Pons (tissue), 1 donor: ENCODE data around the gene TNS3.

ENCODE experiments used
- DNase-seq: peaks from one replicate; pipeline ENCODE4 v3.0.0-alpha.2; 2016; ENCODE audit warnings: low spot score

TNS3 gene

DNA sequence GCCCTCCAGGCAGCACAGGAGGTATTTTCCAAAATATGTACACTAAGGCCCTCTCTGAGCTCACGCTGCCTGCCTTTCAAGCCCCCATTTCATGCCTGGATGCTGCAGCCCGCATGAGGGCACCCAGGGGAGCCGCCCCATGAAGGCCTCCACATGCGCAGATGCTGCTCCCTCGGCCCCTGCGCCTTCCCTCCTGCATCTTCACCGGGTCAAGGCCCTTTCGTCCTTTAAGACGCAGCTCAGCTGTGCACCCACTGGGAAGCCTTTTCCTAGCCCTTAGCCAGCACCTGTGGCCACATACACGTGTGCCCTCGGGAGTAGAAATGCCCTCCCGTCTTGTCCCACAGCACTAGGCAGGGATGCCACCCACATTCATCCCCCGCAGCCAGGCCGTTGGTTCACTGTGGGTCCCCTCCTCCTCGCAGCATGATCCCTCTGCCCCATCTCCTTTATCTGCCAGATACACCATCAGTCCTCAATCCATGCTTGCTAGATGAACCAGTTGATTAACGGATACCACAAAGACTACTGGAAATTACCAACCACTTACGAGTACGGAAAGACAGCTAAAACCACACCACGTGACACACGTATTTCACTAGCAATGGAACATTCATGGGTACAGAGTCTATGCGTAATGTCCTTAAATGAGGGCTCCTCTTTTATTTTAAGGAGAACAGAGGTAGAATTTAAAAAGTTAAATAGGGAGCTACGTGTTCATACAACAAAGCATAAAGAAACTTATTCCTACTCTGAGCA, 278.0 kb downstream of the TNS3 start:
- no peak for DNase-seq

DNA sequence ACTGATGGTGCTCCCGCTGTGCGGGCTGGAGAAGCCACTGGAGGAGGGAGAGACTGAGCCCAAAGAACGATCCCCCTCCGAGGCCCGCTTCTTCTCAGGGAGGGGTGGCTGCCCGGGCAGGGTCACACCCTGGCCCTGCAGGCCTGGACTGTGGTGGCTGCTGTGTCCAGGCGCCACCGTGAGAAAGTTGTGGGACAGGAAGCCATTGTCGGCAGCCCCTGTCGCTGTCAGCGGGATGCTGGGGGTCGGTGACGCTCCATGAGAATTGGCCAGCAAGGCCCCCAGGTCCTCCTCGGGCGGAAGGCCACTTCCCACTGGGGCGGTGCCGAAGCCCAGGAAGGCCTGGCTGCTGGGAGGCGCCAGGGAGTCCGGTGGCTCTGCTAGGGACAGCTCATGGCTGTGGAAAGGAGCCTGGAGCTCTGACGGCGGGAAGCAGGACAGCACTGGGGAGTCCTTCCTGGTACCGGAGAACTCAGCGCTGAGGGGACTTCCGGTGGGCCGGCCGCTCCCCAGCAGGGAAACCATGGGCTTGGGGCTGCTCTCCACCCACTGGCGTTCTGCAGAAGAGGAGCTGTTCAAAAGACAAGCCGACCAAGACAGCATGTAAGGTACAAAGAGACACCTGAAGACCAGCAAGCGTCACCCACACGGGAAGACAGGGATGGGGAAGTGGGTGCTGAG, 278.8 kb downstream of the TNS3 start:
- DNase-seq: no peak

- DNase-seq: peak; percentile 53
Measured at GRCh38 chr7:47302560-47302959, 279.4 kb downstream of the TNS3 start.

GRCh38 chr7:47301657-47302295, 280.1 kb downstream of the TNS3 start:
- no peak for DNase-seq

DNA sequence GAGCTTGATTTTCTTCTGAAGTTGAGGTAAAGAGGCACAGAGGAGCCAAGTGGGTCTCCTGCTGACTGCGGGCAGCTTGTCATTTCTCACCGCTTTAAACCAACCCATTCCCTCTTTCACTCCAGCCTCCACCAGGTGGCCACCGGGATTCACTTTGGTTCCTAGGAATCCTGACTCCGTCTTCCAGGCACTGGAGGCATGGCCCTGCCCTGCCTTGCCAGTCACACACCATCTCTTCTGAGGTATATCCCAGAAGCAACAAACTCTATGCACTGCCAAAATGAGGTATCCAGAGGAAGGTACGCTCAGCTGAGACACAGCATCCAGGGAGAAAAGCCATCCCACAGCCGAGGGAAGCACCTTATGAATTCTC, 280.8 kb downstream of the TNS3 start:
- no peak for DNase-seq

GRCh38 chr7:47300472-47301104, 281.3 kb downstream of the TNS3 start:
- peak; percentile 90 for DNase-seq

DNA sequence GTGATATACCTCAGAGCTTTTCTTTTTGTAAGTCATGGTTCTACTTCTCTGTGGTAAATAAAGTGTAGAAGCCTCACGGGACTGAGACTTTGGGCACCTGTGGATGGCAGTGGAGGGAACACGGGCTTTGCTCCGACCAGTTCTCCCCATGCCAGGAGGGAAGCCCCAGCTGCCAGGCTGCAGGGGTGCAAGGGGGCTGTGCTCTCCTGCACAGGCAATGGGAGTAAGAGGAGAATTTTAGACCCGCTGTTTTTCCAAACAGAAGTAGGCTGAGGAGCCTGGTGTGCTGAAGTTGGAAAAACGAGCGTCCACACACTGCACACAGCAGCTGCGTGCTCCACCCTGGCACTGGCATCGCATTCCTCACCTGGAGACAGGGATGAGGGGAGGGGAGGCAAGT, 282.4 kb downstream of the TNS3 start:
- DNase-seq: no peak

GRCh38 chr7:47298636-47299035, 283.3 kb downstream of the TNS3 start:
- no peak for DNase-seq

DNA sequence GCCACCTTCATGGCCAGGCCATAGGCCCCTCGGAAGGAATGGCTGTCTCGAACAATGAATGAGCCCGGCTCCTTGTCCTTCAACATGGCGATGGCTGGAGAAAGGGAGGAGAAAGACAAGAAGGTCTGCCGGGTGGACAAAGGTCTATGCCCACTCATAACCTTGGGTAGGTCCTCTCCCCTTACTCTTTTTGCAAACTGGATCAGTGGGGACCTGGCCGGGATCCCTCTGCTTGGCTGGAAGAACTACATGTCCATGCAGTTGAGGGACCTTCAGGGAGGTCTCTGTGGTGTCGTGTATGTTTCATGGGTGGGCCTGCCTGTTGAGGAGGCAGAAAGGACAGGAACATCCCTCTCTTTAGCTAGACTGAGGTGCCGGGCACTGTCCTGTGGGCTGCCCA, 284.8 kb downstream of the TNS3 start:
- no peak for DNase-seq

DNA sequence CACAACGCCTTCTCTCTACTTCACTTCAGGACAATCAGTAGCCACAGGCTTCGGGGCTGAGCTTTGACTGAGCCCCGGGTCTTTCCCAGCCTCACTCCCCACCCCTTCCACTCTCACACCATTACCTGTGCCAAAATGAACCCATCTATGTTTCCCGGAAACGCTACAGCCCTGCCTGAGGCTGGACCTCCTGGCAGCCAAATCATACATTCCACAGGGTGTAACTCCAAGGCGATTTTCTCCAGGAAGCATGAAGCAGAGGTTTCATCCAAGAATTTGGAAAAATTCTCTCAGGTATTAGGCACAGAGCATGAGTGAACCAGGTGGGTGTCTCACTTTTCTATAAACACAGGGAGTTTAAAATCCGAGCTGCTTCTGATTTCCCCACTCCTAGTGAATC, 286.3 kb downstream of the TNS3 start:
- no peak for DNase-seq

DNA sequence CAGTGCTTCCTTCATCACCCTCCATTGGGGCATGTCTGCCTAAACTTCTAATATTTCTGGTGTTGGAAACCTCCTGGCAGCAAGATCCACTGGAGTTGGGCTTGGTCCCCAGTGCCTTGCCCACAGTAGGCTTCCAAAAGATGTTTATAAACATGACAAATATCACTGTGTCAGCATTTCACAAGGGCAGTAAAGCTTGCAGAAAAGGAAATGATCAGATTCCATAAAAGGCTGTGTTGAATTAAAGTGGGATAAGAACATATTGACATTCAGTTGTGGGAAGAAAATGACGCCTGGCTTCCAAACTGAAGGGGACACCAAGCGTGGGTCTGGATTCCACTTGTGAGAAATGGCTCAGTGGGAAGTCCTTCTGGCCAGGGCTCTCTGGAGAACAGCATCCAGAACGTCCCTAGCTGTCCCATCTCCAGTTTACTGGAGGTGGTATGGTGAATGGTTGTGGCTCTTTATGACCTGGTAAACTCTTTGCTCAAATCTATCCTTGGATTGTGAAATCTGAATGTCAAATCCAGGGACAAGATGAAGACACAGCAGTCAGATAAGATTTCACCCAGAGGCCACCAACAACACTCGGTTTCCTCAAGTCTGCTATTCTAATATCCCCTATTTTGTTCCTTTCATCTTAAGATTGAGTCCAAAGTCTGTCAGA, 287.2 kb downstream of the TNS3 start:
- no peak for DNase-seq

DNA sequence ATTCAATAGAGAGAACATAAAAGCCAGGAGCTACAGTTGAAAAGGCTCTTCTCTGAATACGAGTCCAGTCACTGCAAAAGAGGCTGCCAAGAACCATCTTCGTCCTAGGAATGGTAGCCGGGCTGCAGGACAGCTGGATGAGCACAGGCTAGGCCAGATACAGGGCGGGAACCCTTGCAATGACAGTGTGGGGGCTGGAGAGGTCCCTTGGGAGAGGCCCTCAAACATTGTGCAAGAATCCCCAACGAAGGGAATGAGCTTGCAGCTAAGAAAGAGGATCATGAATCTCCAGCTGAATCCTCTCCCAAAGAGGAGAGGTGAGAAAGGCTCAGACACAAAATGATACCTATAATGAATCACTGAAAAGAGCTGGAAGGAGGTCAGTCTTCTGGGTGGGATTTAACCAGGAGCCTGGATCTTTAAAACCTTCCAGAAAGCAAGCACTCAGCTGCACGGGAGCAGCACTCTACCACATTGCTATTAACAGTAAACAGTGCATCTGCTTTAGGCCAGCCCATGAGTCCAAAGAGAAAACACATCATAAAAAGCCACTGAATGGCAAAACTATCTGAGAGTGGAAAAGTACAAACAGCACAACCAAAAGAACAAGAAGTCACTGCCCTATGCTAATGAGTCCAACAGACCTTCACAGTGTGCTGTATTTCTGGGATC, 287.9 kb downstream of the TNS3 start:
- no peak for DNase-seq

GRCh38 chr7:47292832-47293309, 289.0 kb downstream of the TNS3 start:
- no peak for DNase-seq

- no peak for DNase-seq
Measured at GRCh38 chr7:47291461-47292081, 290.3 kb downstream of the TNS3 start.

DNA sequence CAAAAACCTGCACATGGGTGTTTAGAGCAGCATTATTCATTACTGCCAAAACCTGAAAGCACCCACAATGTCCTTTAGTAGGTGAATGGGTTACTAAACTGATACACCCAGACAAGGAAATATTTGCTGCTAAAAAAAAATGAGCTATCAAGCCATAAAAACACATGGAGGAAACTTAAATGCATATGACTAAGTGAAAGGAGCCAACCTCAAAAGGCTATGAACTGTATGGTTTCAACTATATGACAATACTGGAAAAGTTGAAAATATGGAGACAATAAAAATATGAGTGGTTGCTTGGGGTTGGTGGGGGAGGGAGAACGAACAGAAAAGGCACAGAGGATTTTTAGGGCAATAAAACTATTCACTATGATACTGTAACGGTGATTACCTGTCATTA, 291.0 kb downstream of the TNS3 start:
- no peak for DNase-seq

GRCh38 chr7:47290466-47290865, 291.4 kb downstream of the TNS3 start:
- no peak for DNase-seq

DNA sequence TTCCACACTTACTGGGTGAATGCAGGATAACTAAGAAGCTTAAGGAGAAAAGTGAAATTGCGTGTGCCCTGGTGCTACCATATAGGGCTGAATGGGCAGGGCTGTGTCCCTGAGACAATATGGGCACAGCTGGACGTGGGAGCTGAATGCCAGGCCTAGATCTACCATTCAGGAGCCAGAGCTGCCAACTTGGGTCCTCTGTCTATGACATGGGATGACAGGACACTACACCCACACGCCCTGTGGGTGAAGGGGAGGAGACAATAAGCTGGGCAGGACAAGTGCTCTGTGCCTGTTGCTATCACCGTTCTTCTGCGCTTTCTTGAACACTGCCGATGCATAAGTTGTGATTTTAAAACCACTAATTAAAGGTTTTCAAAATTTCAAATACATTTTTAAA, 293.9 kb downstream of the TNS3 start:
- DNase-seq: no peak

GRCh38 chr7:47285860-47286491, 295.9 kb downstream of the TNS3 start:
- peak; percentile 26 for DNase-seq

GRCh38 chr7:47284691-47285635, 296.9 kb downstream of the TNS3 start:
- no peak for DNase-seq
